GM12873 (cell line): ENCODE results near the gene UNC13B.

ENCODE experiments used
- TF ChIP-seq, protein P1 (sequence below): IDR thresholded peaks from 2 replicates; pipeline ENCODE4 v1.5.1; 2012; ENCODE audit warnings: low read depth, mild to moderate bottlenecking, moderate library complexity, low read length, control low read depth; ENCODE audit not compliant: insufficient read depth; ENCODE audit errors: missing control alignments

The UNC13B gene

DNA sequence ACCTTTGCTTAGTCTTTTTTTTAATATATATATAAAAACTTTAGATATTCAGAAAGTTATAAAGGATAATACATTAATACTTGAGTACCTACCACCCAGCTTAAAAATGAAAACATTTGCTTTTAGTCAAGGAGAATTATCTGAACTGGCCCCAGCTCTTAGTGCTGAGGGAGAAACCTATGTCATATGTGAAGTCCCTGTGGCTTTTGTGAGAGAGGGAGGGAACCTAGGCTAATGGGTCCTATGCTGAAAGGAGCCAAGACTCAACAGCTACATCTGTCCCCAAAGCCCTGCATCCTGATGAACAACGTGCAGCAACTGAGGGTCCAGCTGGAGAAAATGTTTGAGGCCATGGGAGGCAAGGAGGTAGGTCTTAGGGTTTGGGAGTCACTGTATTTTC is 236.1 kb downstream of the UNC13B start:
- TF ChIP-seq, protein P1, sequence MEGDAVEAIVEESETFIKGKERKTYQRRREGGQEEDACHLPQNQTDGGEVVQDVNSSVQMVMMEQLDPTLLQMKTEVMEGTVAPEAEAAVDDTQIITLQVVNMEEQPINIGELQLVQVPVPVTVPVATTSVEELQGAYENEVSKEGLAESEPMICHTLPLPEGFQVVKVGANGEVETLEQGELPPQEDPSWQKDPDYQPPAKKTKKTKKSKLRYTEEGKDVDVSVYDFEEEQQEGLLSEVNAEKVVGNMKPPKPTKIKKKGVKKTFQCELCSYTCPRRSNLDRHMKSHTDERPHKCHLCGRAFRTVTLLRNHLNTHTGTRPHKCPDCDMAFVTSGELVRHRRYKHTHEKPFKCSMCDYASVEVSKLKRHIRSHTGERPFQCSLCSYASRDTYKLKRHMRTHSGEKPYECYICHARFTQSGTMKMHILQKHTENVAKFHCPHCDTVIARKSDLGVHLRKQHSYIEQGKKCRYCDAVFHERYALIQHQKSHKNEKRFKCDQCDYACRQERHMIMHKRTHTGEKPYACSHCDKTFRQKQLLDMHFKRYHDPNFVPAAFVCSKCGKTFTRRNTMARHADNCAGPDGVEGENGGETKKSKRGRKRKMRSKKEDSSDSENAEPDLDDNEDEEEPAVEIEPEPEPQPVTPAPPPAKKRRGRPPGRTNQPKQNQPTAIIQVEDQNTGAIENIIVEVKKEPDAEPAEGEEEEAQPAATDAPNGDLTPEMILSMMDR = no peak

DNA sequence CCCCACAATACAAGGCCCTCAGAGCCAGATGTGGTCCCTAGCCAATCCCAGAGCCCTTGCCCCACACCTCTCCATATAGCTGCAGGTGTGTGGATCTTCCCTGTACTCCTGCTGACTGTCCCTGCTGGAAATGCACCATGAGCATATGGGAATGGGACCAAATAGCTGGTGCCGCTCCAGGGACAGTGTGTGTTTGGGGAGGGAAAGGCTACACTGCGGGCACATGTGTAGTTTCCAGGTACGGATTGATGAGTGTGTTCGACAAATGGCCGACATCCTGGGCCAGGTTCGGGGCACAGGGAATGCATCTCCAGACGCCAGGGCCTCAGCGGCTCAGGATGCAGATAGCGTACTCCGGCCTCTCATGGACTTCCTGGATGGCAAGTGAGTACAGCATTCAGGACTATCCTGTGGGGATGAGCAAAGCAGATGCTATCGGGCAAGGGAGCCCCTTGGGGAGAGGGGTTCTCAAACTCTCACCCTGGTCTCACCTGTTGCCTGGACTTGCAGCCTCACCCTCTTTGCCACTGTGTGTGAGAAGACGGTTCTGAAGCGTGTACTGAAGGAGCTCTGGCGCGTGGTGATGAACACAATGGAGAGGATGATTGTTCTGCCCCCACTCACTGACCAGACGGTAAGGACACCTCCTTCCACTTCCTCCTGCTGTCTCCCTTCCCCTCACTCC is 237.0 kb downstream of the UNC13B start:
- TF ChIP-seq, protein P1 = no peak

DNA sequence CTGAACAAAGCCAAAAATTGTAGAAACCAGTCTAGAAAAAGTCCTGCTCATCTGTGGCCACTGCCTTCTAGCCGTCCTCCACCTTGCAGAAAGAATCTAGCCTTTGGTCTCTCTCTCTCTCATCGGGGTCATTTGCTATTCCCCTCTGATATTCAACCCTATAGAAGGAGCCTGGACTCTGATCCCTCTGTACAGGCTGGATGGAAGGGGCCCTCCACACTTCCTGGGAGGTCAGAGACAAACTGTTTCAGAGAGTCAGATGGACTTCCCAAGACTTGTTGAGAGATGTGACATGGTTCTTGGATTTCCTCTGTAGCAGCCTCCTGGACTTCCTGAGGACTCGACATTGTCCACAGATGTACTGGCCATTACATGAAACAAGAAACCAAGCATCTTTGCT is 243.1 kb downstream of the UNC13B start:
- TF ChIP-seq, protein P1 = no peak

DNA sequence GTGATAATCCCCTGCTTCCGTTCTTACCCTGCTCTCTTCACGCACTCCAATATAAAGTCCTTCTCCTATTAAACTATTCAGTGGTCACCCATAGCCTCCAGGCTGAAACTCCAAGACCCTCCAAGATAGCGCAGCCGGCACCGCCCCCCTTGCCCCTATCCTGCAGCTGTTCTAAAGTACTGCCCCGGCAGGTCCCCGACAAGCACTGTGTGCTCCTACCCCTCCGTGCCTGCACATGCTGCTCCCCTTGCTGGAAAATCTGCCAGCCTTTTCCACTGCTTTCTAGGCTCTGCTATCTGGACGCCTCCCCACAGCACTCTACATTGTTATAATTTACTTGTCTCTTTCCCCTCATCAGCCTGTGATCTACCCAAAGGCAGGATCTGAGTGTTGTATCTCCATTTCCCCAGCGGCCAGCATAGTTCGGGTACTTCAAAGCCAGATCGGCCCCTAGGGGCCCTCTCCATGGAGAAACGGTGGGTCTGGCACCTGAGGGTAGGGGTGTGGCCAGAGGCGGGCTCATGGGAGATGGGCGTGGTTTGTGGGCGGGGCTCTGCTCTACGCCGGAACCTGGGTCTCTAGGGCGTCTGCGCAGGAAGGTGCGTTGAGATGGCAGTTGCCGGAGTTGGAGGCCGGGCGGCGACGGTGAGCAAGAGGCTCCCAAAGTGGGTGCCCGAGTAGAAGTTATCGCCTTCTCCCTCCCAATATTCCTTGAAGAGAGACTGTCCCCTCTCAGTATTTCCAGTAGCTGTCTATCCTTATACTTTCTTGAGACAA is 244.6 kb downstream of the UNC13B start:
- TF ChIP-seq, protein P1 = peak; percentile 2

DNA sequence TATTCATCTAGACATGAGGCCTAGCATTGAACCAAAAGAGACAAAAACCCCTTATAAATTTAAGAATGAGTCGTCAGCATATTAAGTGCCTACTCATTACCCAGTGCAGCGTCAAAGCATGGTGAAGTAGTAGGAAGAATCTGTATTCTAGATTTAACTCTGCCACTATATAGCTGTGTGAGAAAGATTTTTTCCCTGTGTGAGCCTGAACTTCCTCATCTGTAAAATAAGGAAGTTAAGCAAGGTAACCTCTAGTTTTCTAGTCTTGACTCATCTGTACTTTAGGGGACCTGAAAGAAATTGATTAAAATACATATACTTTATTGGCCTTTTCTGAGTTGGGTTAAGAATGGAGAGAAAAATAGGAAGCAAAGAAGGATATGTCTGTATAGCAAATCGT is 246.0 kb downstream of the UNC13B start:
- TF ChIP-seq, protein P1 = no peak

DNA sequence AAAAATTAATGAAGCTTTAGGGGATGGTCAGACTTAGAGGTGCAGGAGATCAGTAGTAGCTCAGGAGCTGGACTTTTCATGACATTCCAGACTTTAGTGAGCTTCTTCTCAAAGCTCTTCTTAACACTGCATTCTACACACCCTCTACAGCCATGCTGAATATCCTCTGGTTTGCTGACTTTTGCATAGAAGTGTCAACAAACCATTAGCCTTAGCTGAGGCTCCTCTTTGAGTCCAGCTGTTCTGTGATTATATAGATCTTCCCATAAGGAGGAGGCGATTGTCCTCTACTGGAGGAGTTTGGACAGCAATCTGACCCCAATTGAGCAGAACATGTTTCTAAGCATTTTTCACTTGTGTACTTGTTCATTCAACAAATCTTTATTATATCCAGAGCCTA is 253.1 kb downstream of the UNC13B start:
- TF ChIP-seq, protein P1 = no peak

DNA sequence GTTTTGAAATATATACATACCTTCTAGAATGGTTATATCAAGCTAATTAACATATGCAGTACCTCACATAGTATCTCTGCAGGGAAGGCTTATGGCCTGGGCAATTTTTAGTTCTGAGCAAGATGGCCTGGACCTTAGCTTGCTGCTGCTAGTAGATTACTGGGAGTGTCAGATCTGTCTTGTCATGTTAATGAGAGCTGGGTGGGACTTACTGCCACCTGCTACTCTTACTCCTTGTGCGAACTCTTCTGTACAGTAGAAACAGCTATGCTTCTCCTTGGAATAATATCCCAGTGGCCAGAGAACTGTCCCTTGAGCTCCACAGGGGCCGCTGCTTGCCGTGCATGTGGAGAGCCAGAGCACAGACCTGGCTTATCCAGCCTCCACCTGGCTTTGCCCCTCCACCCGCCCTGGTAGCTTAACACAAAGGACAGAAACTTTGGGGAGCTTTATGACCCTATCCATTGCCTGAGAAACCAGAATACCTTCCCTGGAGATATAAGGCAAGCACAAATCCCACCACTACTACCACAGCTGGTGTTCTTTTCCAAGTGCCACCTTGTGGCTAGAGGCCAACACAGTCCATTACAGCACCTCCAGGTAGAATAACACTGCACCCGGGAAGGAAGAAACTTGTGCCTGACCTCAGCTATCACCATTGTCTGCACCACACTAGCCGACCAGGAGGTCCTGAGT is 253.7 kb downstream of the UNC13B start:
- TF ChIP-seq, protein P1 = peak; percentile 34
